SW480 (cell line): Measurements from ENCODE around the gene MYO1D.
A peak's percentile ranks its signal among the peaks of the same experiment; 100 is the strongest.

Experiments
- DNase-seq: peaks from one replicate; pipeline ENCODE4 v3.0.0-alpha.2; 2016; ENCODE audit warnings: low spot score

MYO1D gene

DNA sequence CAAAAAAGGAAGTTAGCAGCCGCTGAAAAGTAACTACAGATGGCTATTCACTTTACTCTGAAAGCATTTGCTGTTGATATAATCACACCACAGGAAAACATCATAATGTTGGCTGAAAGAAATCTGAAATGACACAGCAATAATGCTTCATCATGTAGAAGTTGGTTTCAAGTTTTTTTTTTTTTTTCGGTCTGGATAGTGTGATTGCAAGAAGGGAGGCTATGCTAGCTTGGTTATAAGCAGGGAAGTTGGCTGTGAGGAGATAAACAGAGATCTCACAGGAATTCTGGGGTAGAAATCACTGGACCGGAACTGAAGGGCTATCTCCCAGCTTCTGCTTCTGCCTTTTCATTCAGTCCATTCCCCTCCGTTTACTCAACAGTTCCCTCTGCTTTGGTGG lies 57.9 kb downstream of the MYO1D start:
- DNase-seq, result no peak

DNA sequence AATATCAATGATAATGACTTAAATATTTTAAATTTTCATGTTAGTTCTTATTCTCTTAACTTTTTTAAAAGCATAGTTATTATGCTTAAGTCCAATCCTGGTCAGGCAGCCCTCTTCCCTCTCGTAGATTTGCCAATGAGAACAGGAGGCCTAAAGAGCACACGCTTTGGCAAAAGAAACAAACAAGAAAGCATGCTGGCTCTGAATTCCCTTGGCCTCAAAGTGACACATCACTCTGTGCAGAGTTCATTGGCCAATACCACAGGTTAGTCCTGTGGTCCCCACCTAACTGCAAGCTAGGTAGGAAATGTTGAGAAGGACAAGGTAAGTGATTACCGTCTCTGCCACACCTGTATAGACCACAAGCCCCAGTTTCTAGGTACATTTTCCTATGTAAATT lies 61.5 kb downstream of the MYO1D start:
- no peak for DNase-seq

GRCh38 chr17:32814836-32815235 lies 62.1 kb downstream of the MYO1D start:
- DNase-seq, result no peak

DNA sequence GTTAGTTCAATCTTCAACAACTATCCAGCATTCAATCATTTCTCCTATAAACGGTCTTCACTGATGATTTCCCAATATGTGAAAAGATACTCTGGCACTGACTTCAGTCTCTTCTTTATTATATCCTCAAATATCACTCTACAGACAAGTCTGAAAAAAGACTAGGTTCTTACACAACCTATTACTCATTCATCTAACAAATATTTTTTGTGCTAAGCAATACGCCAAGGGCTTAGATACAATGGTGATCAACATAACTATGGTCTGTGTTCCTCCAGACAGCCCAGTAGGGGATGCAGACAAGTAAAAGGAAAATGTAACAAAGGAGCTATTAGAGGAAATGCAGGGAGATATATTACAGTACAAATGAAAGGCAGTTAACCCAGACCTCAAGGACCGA lies 63.9 kb downstream of the MYO1D start:
- no peak for DNase-seq

- DNase-seq, result no peak
These were observed 66.2 kb downstream of the MYO1D start for GRCh38 chr17:32810690-32811089.

DNA sequence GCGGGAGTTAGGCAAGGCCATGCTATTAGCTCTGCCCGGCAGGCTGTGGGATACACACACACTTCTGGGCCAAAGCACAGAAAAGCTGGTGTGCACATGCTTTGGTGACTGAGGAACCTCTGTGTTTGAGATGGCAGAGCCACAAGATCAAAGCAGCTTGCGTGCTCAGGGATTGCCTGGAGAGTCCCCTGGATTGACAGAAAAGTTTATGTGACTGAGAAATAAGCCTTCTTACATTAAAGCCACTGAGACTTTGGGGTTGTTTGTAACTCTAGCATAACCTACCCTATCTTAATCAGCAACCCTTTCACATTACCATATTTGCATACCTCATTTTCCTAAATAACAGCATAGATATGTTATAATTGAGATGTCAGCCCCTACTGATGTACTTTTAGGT lies 69.3 kb downstream of the MYO1D start:
- DNase-seq, result no peak

DNA sequence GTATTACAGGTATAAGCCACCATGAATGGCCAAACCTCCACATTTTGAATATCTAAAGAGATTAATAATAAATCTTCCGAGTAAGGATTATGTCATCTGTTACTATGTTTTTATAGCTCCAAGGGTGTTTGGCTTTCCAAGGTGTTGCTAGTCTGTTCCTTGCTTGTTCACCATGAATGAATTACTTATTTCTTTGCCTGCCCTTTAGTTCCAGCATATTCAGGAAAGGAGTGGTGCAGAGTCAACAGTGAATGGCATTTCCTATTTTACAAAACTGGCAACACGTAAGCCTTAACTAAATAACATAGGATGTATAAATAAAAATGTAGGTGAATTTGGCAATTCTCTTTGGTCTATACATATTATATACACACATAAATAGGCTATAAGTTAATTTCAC lies 70.3 kb downstream of the MYO1D start:
- no peak for DNase-seq

- DNase-seq, result no peak
These were observed 71.6 kb downstream of the MYO1D start for GRCh38 chr17:32805029-32805976.

- DNase-seq, result no peak
These were observed 73.4 kb downstream of the MYO1D start for GRCh38 chr17:32803544-32803943.

DNA sequence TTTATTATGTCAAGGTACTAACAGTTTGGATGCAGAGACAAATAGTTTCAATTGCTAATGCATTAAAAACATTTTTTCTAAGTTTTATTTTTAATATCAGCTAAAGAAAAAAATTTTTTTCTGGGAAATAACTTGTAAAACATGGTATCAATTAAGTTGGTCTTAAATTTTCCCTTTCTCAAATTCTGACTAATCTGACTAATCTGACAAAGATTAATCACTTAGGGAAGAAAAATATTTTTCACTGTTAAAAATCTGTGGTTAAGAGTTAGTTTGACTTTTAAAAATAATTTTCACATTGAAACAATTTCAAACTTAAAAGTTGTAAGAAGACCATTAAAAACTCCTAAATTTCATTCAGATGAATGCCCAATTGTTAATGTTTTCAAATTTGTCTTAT lies 74.6 kb downstream of the MYO1D start:
- no peak for DNase-seq

- DNase-seq, result no peak
These were observed 75.3 kb downstream of the MYO1D start for GRCh38 chr17:32801641-32802040.

GRCh38 chr17:32801193-32801592 lies 75.7 kb downstream of the MYO1D start:
- DNase-seq, result no peak

DNA sequence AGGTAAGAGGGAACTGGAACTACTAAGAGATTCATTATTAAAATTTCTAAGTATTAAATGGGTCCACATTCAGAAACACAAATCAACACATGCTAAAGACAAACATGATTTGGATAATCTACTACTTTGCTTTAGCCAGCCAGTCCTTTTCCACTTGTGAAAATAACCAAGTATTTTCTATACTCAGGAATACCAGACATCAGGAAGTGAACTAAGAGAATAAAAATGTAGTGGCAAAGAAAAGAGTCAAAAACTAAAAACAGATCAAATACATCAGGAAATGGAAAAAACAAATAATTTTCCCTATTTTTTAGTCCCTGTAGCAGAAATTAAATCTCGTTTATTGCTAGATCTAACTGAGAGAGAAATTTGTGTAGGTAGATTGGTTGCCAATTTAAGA lies 78.0 kb downstream of the MYO1D start:
- DNase-seq, result no peak

DNA sequence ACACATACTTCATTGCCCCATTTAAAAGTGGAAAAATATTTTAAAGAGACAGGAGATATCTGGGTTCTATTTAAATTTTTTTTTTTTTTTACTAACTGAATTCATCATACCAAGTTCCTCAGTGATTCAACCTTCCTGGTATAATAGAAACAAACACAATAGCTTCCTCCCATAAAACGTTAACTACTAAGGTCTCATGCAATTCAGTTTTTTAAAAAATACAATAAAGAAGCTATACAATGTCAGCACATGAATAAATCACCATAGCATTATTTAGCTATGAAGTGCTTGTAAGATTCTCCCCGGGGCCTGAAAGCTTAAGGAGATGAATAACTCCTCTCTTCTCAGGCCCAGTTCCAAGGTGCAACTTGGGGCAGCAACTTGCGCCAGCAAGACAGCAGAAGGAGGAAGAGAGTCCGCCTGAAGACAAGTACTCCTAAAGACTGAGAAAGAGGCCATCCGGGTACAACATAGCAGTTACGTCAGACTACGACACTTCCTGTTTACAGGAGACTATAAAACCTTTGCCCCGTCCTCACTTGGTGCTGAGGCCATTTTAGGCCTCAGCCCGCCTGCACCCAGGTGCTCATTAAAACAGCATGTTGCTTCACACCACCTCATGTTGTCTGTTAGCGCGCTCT lies 81.5 kb downstream of the MYO1D start:
- DNase-seq, result no peak

- DNase-seq, result peak; percentile 41
These were observed 82.2 kb downstream of the MYO1D start for GRCh38 chr17:32794533-32795246.

DNA sequence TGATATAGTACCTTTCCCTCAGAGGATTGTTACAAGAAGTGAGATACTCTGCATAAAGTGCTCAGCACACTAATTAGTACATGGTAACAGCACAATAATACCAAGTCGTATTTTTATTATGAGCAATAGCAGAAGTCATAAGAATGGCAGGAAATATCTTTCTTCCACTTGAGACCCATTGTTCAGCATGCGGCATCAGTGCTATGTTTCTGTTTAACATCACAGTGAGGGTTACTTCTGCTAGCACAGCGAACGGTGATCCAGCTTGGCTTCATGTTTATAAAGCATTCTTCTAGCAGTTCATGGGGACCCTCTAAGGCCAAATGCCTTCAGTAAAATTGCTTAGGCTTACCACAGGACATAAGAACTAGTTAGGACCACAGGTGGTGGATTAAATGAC lies 83.1 kb downstream of the MYO1D start:
- no peak for DNase-seq

DNA sequence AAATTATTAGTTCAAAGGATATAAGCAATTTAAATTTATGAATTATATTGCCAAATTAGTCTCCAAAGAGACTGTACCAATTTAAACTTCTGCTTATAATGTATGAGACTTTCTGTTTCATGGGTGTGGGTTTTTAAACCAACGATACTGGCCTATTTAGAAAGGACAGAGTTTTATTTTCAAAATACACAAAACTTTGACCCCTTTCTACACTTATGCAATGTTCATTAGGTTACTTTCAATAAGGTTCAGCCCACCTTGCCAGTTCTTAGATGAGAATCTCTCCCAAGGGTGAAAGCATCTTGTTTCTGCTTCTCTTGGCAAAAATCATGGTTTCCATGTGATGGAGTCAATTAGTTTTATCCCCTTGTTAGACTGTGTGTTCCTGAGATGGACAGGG lies 84.7 kb downstream of the MYO1D start:
- no peak for DNase-seq

DNA sequence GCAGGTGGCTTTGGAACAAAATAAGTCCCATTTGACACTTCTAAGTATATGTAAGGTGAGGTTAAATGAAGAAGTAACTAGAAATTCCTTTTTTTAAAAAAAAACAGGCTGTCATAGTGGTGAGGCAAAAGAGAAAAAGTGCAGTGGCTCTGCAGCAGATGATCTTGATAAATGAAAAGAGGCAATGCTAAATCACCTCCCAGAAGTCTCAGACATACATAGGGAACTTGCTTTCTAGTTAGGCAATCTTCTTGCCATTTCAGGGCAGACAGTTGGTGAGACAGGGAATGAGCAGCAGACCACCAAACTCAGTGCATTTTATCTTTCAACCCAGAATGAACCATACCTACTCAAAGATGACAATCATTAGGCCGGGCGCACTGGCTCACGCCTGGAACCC lies 90.8 kb downstream of the MYO1D start:
- DNase-seq, result no peak

DNA sequence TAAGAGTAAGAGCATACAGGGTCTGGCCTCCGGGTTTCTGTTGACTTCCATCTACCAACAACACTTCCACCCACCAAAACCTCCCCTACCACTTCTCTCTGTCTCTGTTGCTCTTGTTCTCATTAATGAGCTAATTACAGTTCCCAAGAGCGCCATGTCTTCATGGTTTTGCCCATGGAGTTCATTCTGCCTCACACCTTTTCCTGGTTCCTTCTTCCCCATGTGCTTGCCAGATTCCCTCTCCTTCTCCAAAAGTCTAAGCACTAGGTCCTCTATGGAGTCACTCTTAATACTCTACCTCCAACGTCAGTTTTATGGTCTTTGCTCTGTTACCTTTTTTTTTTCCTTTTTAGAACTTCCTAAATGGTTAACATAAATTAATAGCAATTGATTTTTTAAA lies 92.8 kb downstream of the MYO1D start:
- no peak for DNase-seq

DNA sequence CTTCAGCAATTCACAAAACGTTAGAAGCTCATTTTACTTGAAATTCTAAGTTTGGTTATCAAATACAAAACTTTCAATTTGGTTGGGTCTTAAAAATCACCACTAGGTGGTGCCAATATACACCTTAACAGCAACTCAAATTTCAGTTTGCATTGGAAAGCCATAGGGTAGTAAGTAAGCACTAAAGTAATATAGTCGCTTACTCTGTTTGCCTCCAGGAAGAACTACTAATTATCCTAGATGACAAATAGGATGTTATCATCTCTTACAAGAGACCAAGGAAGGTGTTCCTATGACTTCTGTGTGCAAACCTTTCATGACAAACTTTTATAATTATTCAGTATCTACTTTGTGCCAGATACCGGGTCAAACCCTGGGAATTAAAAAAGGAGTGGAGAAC lies 93.3 kb downstream of the MYO1D start:
- peak; percentile 81 for DNase-seq

GRCh38 chr17:32780721-32781120 lies 96.2 kb downstream of the MYO1D start:
- no peak for DNase-seq

- no peak for DNase-seq
These were observed 99.0 kb downstream of the MYO1D start for GRCh38 chr17:32777922-32778321.

- DNase-seq, result no peak
These were observed 99.5 kb downstream of the MYO1D start for GRCh38 chr17:32777436-32777835.
